GM18868 (cell line): Measurements from ENCODE around the gene LCN1.

Source experiments
- ATAC-seq: cut with Tn5 transposase; IDR thresholded peaks from one replicate; pipeline ENCODE4 v1.9.1; 2021; ENCODE audit warnings: mild to moderate bottlenecking, moderate library complexity; ENCODE audit not compliant: unreplicated experiment

LCN1 gene

DNA sequence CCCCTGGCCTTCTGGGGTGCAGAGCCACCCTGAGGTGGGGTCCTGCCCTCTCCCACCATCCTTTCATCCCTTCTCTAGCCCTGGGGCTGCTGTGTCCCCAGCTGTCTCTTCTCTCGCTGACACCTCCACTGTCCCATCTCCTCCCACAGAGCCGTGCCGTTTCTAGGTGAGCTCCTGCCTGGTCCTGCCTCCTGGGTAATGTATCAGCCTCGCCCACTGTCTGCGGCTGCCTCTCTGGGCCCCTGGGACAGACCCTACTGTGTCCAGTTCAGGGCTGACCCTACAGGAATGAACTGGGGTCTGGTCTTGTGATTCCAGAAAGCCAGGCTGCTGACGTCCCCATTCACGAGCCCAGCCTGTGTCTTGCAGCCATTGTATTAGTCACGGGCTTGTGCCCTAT lies 44.4 kb downstream of the LCN1 start:
- no peak for ATAC-seq

DNA sequence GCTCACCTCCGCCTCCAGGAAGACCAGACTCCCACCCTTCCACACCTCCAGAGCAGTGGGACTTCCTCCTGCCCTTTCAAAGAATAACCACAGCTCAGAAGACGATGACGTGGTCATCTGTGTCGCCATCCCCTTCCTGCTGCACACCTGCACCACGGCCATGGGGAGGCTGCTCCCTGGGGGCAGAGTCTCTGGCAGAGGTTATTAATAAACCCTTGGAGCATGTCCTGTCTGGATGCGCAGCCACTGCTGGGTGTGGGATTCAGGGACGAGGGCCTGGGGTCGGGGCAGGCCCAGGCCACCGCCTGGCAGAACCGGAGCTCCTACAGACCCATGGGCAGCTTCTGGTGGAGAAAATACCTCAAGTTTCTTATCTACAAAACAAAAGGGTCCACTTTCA lies 45.3 kb downstream of the LCN1 start:
- no peak for ATAC-seq

DNA sequence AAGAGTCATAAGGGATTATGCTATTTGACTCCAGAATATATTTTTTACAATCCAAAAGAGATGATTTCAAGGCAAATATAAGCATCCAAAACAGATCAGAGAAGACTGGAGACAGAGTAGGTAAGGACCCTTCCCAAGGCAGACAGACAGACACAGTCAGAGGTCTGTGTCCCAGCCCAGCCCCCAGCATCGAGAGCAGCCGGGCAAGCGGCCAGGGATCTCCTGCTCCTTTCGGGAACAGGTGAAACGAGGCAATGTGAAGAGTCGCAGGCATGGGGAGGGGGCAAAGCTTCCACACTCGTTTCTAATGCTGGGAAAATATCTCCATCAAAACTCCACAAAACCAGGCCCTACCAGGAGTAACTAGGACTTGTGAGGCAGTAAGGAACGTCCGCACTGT lies 46.1 kb downstream of the LCN1 start:
- ATAC-seq, result no peak

DNA sequence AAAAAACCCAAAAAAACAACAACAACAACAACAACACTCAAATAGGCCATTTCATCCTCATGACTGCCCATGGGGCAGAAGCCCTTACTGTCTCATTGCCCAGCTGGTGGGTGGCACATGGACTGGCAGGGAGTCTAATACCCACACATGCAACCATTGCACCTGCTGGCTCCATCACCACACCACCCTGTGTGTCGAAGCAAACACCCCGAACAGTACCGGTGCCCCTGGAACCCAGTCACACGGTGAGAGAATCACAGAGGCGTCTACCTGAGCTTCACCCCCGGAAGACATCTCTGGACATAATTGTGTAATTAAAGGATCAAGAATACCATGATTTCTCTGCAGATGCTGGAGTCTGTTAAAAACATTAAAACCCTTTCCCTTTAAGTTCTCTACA lies 46.8 kb downstream of the LCN1 start:
- no peak for ATAC-seq

DNA sequence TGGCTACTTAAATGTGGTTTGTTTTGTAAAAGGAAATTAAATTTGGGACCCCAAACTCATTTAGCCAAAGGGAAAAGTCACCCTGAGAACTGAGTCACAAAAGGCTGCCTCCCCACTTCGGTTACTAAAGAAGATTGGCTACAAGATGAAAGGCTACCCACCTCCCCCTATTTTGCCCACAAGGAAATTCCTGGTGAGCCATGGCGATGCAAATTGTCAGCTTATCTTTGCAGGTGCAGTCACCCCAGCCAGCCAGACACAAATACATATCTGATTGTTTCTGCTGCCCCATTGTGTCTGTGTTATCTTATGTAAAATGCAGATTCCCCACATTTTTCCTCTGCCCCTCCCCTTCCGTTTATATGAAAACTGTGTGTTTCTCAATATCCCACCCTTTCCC lies 49.2 kb downstream of the LCN1 start:
- ATAC-seq, result no peak

DNA sequence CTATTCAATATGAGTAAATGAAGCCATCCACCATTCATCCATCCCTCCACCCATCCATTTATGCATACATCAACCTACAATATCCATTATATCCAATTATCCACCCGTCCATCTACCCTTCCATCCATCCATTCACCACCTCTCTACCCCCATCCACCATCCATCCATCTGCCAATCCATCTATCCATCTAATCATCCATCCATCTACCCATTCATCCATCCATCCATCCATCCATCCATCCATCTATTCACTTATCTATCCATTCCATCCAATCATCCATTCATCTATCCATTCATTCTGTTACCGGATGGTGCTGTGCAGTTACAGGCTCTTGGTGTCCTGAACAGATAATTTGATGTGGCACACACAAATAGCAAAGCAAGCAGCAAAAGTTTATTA lies 51.0 kb downstream of the LCN1 start:
- no peak for ATAC-seq

DNA sequence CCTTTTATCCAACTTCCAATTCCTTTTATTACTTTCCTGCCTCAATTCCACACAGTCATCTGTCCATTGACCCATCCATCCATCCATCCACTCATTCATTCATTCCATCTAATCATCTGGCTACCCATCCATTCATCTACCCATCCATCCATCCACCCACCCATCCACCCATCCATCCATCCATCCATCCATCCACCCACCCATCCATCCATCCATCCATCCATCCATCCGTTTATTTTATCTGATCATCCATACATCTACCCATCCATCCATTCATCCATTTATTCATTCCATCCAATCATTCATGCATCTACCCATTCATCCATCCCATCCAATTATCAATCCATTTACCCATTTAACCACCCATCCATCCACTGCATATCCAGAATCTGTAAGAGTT lies 51.9 kb downstream of the LCN1 start:
- no peak for ATAC-seq

DNA sequence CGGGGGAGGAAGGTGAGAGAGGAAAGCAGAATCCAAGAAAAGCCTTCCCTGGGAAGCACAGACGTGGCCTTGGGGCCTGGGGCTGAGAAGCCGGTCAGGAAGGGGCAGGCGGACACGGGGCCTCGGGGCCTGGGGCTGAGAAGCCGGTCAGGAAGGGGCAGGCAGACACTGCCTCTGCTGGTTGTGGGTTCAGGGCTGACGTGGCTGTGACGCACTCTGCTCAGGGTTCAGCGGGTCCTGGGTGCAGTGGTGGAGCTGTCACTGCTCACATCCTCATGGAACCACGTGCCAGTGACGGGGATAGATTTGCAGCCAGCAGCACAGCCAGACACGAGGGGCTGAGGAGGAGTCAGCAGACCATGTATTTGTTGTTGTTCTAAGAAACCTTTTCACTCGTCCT lies 53.1 kb downstream of the LCN1 start:
- ATAC-seq, result no peak

DNA sequence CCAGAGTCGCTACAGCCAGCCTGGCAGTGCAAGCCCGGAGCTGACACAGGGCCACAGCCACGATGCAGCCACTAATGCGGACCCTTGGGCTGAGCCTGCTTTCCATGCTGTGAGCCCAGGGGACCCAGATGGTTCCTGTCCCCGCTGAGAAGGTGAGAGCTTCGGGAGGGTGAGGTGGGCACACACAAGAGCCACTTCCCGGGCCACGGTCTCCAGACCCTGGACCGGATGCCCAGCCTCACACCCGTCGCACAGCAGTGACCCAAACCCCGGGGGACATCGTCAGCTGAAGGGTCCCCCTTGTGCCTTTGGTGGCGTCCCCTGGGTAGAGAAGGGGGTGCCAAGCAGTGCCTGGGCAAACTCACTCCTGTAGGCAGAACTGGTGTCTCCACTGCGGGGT lies 53.7 kb downstream of the LCN1 start:
- ATAC-seq, result no peak
